GM19193 (cell line): ENCODE data around the gene MBD6.

Experiments used
- POLR2A ChIP-seq: IDR thresholded peaks from 4 replicates; pipeline ENCODE4 v1.6.1; 2011; ENCODE audit not compliant: insufficient read depth, insufficient read length; ENCODE audit errors: extremely low read depth

MBD6 gene

DNA sequence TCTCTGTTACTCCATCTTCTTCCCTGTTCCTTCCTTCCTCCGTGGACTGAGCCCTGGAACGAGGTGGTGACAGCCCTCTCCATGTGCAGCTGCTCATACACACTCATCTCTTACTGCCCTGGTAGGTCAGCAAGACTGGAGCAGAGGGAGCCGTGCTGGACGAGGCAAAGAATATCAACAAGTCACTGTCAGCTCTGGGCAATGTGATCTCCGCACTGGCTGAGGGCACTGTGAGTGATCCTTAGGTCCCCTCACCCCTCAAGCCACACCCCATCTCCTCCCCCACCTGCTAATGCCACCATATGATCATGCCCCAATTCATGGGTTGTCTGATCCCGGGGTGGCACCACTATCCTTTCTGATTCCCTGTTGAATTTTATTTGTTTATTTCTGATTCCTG, 46.2 kb downstream of the MBD6 start:
- TF ChIP-seq POLR2A, result no peak

DNA sequence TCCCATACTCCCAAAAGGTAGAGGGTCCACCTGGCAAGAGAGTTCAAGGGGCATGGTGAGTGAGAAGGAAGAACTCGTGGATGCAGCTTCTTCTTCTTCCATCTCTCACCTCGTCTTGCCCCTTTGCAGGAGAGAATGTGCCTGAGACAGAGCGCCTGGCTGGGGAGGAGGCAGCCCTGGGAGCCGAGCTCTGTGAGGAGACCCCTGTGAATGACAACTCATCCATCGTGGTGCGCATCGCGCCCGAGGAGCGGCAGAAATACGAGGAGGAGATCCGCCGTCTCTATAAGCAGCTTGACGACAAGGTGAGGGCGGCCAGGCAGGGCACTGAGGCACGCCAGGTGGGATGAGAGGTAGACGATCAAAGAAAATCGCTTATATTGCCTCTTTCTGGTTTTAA, 47.2 kb downstream of the MBD6 start:
- TF ChIP-seq POLR2A, result no peak

DNA sequence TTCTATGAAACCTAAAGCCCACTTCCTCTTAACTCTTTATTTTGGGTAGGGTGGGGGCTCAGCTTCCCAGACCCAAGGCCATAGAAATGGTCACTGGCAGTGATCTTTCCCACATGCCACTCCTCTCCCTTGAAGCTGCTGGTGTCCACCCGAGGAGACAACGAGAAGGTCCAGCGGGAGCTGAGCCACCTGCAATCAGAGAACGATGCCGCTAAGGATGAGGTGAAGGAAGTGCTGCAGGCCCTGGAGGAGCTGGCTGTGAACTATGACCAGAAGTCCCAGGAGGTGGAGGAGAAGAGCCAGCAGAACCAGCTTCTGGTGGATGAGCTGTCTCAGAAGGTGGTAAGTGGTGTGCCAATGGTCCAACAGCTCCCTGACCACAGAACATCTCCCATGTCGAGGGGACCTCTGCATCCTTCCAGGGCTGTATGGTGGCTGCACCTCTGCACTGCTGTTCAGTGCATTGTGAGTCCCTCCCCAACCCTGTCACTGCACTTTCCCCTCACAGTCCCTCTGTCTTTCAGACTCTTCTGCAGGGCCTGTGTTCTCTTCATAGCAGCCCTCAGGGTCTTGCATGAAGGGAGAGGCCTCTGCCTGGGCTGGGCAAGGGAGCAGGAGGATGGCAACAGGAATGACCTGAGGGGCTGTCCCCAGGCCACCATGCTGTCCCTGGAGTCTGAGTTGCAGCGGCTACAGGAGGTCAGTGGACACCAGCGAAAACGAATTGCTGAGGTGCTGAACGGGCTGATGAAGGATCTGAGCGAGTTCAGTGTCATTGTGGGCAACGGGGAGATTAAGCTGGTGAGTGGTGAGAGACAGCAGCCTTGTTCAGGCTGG, 49.5 kb downstream of the MBD6 start:
- TF ChIP-seq POLR2A, result no peak

DNA sequence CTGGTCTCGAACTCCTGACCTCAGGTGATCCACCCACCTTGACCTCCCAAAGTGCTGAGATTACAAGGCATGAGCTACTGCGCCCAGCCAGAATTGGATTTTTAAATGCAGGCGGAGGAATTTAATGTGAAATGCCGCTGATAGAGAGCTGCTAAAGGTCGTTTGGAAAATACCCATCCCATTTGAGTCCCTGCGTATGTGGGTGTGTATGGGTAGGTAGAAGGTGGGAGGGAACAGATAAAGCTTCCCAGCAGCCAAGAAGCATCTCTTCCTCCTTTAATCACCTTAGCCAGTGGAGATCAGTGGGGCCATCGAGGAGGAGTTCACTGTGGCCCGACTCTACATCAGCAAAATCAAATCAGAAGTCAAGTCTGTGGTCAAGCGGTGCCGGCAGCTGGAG, 52.2 kb downstream of the MBD6 start:
- no peak for TF ChIP-seq POLR2A

- no peak for TF ChIP-seq POLR2A
Measured at GRCh38 chr12:57575771-57576612, 53.4 kb downstream of the MBD6 start.

- no peak for TF ChIP-seq POLR2A
Measured at GRCh38 chr12:57576613-57577160, 54.1 kb downstream of the MBD6 start.

- no peak for TF ChIP-seq POLR2A
Measured at GRCh38 chr12:57577981-57578758, 55.5 kb downstream of the MBD6 start.

DNA sequence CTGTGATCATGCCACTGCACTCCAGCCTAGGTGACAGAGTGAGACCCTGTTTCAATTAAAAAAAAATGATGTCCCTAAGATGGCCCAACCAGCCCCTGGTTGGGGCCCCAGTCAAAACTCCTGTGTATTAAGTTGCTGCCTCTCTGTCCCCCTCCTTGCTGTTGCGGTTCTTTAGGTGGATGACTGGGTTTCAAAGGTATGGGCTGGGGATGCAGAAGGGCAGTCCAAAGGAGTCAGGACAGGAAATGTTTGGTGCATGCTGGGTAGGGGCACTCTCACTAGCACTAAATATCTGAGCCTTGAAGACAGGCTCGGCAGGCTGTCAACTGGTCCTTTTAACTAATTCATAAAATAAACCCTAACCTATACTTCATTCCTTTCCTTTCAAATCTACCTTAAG, 56.4 kb downstream of the MBD6 start:
- no peak for TF ChIP-seq POLR2A
